ENCODE measurements around the gene EFCAB14.

GRCh38 chr1:46676531-46676930, 42.4 kb downstream of the EFCAB14 start:
- TF ChIP-seq EZH2 (IDR thresholded peaks at IDR 0.05) (no peak), CTCF (IDR thresholded peaks at IDR 0.05) (no peak), EZH2phosphoT487 (IDR thresholded peaks at IDR 0.05) (no peak)
